CD14-positive monocyte (primary cell): ENCODE results near the gene SPTSSB. TPM values are rescaled to one million over a fixed set of nuclear protein-coding genes. Genes with fewer than 3 reads are reported as not detected.

Experiments used
- DNase-seq, 3 donors: peaks; one replicate each; pipeline ENCODE4 v3.0.0-alpha.2; 2011 to 2022
- H2AFZ ChIP-seq: 2 replicates; pipeline ENCODE4 v1.6.0; 2012; ENCODE audit warnings: mild to moderate bottlenecking, low read depth, low read length, inconsistent platforms; ENCODE audit not compliant: insufficient read depth, poor library complexity, severe bottlenecking
- H3K27ac ChIP-seq, 2 donors: 1 replicate in 1 of 2; 2 replicates in 1 of 2; pipeline ENCODE4 v1.5.1; 2012 to 2013; ENCODE audit warnings: low read length in 2 of 2, control low read depth in 1 of 2, inconsistent platforms in 1 of 2, low read depth in 1 of 2, mild to moderate bottlenecking in 1 of 2
- H3K27me3 ChIP-seq, 2 donors: one replicate each; pipeline versions ENCODE4 v1.6.0 to v1.6.1; 2011 to 2013; ENCODE audit warnings: low read length in 2 of 2; ENCODE audit not compliant: control insufficient read depth in 2 of 2, insufficient read depth in 2 of 2
- H3K36me3 ChIP-seq, 2 donors: replicated peaks in 1 of 2; 1 replicate in 1 of 2; 2 replicates in 1 of 2; pipeline versions ENCODE4 v1.5.1 to v1.6.1; 2012 to 2013; ENCODE audit warnings: low read length in 2 of 2, control low read depth in 1 of 2, inconsistent platforms in 1 of 2, mild to moderate bottlenecking in 1 of 2; ENCODE audit not compliant: insufficient read depth in 2 of 2, control insufficient read depth in 1 of 2
- H3K4me1 ChIP-seq, 2 donors: 1 replicate in 1 of 2; 2 replicates in 1 of 2; pipeline versions ENCODE4 v1.5.1 to v1.6.1; 2012 to 2013; ENCODE audit warnings: low read length in 2 of 2, control low read depth in 1 of 2, inconsistent platforms in 1 of 2, mild to moderate bottlenecking in 1 of 2, moderate library complexity in 1 of 2; ENCODE audit not compliant: insufficient read depth in 2 of 2, control insufficient read depth in 1 of 2
- H3K4me2 ChIP-seq: replicated peaks from 2 replicates; pipeline ENCODE3; 2012; ENCODE audit warnings: low read length, moderate library complexity, mild to moderate bottlenecking; ENCODE audit not compliant: poor library complexity, severe bottlenecking; ENCODE audit errors: extremely low read depth
- H3K4me3 ChIP-seq, 3 experiments: fragments of 200-600 bp in 1 of 3; sonication (generic) in 1 of 3; replicated peaks in 1 of 3; 1 replicate in 2 of 3; 2 replicates in 1 of 3; pipeline ENCODE4 v1.5.1; 2011 to 2013; ENCODE audit warnings: low read length in 3 of 3, mild to moderate bottlenecking in 3 of 3, control low read depth in 2 of 3, low read depth in 2 of 3, inconsistent platforms in 1 of 3, moderate library complexity in 1 of 3
- H3K79me2 ChIP-seq: 2 replicates; pipeline ENCODE4 v1.6.0; 2012; ENCODE audit warnings: mild to moderate bottlenecking, control low read depth, inconsistent platforms, low read length, moderate library complexity; ENCODE audit not compliant: insufficient read depth
- H3K9ac ChIP-seq: 2 replicates; pipeline ENCODE4 v1.6.0; 2017; ENCODE audit warnings: low read length, mild to moderate bottlenecking; ENCODE audit not compliant: insufficient read depth, poor library complexity, severe bottlenecking
- H3K9me3 ChIP-seq, 2 donors: replicated peaks in 1 of 2; 1 replicate in 1 of 2; 2 replicates in 1 of 2; pipeline versions ENCODE4 v1.5.1 to v1.6.1; 2012 to 2013; ENCODE audit warnings: low read length in 2 of 2, control low read depth in 1 of 2; ENCODE audit not compliant: control insufficient read depth in 1 of 2, insufficient read depth in 1 of 2
- H4K20me1 ChIP-seq: 2 replicates; pipeline ENCODE4 v1.6.0; 2012; ENCODE audit warnings: mild to moderate bottlenecking, low read length, control low read depth, moderate library complexity; ENCODE audit not compliant: insufficient read depth
- H3K27ac Mint-ChIP-seq, 7 donors: one replicate each; pipeline ENCODE4 v1.8.0; 2020; ENCODE audit warnings: mild to moderate bottlenecking in 7 of 7, mixed read lengths in 7 of 7, moderate library complexity in 6 of 7, inconsistent platforms in 2 of 7
- H3K27me3 Mint-ChIP-seq, 3 donors: one replicate each; pipeline ENCODE4 v1.8.0; 2021 to 2022; ENCODE audit warnings: low read depth in 3 of 3, mild to moderate bottlenecking in 3 of 3, mixed read lengths in 3 of 3, moderate library complexity in 3 of 3, inconsistent platforms in 1 of 3
- H3K36me3 Mint-ChIP-seq, 2 donors: one replicate each; pipeline ENCODE4 v1.8.0; 2020; ENCODE audit warnings: mixed read lengths in 2 of 2, inconsistent platforms in 1 of 2, mild to moderate bottlenecking in 1 of 2
- H3K4me1 Mint-ChIP-seq: one replicate; pipeline ENCODE4 v1.8.0; 2020; ENCODE audit warnings: mild to moderate bottlenecking, mixed read lengths
- H3K4me3 Mint-ChIP-seq, 2 donors: one replicate each; pipeline ENCODE4 v1.8.0; 2020; ENCODE audit warnings: mild to moderate bottlenecking in 2 of 2, mixed read lengths in 2 of 2, moderate library complexity in 1 of 2
- H3K9me3 Mint-ChIP-seq, 7 donors: one replicate each; pipeline ENCODE4 v1.8.0; 2020 to 2022; ENCODE audit warnings: mixed read lengths in 7 of 7, mild to moderate bottlenecking in 6 of 7, moderate library complexity in 6 of 7, inconsistent platforms in 2 of 7
- WGBS: methylation state at CpG from one replicate; pipeline ENCODE4 v1.1.5; 2013; ENCODE audit warnings: missing lambda C conversion rate; ENCODE audit not compliant: insufficient coverage; 5-methylcytosine and 5-hydroxymethylcytosine counted together
- intact Hi-C, 2 donors: fragments of 100-400 bp; cut with micrococcal nuclease; formaldehyde crosslinking; loops; one replicate each; pipeline versions ENCODE4 v1.15.0 to v1.15.1; 2023
- polyA plus RNA-seq, 3 donors: library from polyadenylated mRNA; depleted of rRNA in 1 of 3; unstranded in 2 of 3; stranded (reverse) in 1 of 3; fragments of 300-500 nt in 2 of 3; fragments of >200 nt in 1 of 3; fragmentation: Illumina TruSeq in 2 of 3; gene quantifications; 1 replicate in 2 of 3; 2 replicates in 1 of 3; pipeline ENCODE4 v1.2.3, GENCODE V29; 2012 to 2021
- TF ChIP-seq, protein P1 (sequence below): fragments of 200-600 bp; IDR thresholded peaks from one replicate; pipeline ENCODE4 v1.8.0; 2022; ENCODE audit warnings: antibody characterized with exemption, mild to moderate bottlenecking

Gene SPTSSB
- polyA plus RNA-seq, 3 donors = not detected

DNA sequence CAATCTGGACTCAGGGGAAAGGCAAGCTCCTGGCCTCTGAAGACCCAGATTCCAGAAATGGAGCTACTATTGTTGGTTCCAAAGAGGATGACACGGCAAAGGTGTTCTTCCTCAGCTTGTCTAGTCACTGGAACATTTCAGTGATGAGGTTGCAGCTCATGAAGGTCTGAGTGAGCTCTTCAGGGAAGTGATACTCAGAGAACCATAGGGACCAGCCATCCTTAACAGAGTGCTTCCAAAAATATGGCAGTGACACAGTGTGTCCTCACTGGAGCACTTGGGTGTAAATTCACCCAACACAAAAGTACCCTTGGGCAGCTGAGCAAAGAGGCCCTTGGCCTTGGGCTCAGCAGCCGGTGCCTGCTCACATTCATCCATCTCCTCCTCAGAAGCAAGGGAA lies 46.3 kb downstream of the SPTSSB start:
- Histone ChIP-seq H2AFZ (no peak overlapping the region), H4K20me1 (no peaks in the 10 kb centered on the region), H3K27me3 (no peaks in the 10 kb centered on the region), H3K27ac (no peak overlapping the region), H3K4me2 (no peak overlapping the region), H3K9ac (no peak overlapping the region), H3K36me3 (no peaks in the 10 kb centered on the region), H3K4me3 (no peak overlapping the region), H3K79me2 (no peaks in the 10 kb centered on the region), H3K4me1 (no peaks in the 10 kb centered on the region), H3K9me3 (peaks cover 0 to 1% of the 10 kb centered on the region in 2 donors)
- TF ChIP-seq, protein P1, sequence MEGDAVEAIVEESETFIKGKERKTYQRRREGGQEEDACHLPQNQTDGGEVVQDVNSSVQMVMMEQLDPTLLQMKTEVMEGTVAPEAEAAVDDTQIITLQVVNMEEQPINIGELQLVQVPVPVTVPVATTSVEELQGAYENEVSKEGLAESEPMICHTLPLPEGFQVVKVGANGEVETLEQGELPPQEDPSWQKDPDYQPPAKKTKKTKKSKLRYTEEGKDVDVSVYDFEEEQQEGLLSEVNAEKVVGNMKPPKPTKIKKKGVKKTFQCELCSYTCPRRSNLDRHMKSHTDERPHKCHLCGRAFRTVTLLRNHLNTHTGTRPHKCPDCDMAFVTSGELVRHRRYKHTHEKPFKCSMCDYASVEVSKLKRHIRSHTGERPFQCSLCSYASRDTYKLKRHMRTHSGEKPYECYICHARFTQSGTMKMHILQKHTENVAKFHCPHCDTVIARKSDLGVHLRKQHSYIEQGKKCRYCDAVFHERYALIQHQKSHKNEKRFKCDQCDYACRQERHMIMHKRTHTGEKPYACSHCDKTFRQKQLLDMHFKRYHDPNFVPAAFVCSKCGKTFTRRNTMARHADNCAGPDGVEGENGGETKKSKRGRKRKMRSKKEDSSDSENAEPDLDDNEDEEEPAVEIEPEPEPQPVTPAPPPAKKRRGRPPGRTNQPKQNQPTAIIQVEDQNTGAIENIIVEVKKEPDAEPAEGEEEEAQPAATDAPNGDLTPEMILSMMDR = no peak
- WGBS = 100% methylated on average over 2 of the region's 2 CpGs
- Mint-ChIP-seq H3K36me3 (no peaks in the 10 kb centered on the region), H3K4me1 (no peaks in the 10 kb centered on the region), H3K27ac (no peak overlapping the region), H3K9me3 (peaks cover 2 to 7% (median 3%) of the 10 kb centered on the region in 7 donors), H3K27me3 (peaks cover 2 to 16% (median 6%) of the 10 kb centered on the region in 3 donors), H3K4me3 (no peak overlapping the region)
- intact Hi-C loops = no loop called here
- no peak for DNase-seq

DNA sequence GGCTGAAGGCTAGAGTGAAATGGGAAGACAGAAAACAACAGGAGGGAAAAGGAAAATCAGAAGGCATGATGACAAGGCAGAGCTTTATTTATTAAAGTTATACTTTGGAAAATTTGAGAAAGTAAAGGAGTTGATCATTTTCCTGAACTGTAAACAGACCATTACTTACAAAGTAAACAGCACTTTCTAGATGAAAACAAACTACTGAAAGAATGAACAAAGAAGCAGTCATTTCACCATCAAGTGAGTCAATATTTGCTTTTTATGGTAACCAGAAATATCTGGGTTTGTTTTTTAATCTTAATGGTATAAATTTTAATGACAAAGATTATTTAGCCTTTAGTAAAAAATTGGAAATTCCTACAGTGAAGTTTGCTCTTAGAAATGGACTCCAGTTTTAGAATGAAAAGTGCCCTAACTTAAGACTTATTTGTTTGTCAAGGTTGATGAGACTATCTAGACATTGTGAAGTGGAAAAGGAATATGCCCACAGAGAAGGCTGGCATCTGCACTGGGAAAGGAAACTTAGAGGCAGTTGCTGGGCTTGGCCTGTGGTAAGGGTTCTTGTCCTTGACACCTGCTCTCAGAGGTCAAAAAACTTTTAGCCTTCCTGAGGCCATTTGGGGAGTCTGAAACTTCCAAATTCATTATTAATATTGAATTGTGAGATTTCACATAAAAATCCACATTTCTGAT lies 47.2 kb downstream of the SPTSSB start:
- Histone ChIP-seq H3K27ac (no peak overlapping the region), H3K9me3 (peaks cover 0 to 3% of the 10 kb centered on the region in 2 donors), H4K20me1 (no peaks in the 10 kb centered on the region), H3K27me3 (no peaks in the 10 kb centered on the region), H3K79me2 (no peaks in the 10 kb centered on the region), H3K9ac (no peak overlapping the region), H3K36me3 (no peaks in the 10 kb centered on the region), H2AFZ (no peak overlapping the region), H3K4me2 (no peak overlapping the region), H3K4me1 (no peaks in the 10 kb centered on the region), H3K4me3 (no peak overlapping the region)
- H3K9me3 Mint-ChIP-seq = peaks cover 2 to 7% (median 3%) of the 10 kb centered on the region in 7 donors
- peaks cover 2 to 16% (median 9%) of the 10 kb centered on the region in 3 donors for H3K27me3 Mint-ChIP-seq
- no peak overlapping the region for H3K27ac Mint-ChIP-seq
- H3K4me3 Mint-ChIP-seq = no peak overlapping the region
- no peaks in the 10 kb centered on the region for H3K36me3 Mint-ChIP-seq
- TF ChIP-seq, protein P1 = no peak
- H3K4me1 Mint-ChIP-seq = no peaks in the 10 kb centered on the region
- intact Hi-C loops = no loop called here
- no peak for DNase-seq
